GM21390 (cell line): ENCODE measurements around the gene FOXL3.

Experiments
- ATAC-seq: cut with Tn5 transposase; IDR thresholded peaks from one replicate; pipeline ENCODE4 v1.9.1; 2021; ENCODE audit not compliant: unreplicated experiment

FOXL3 gene

GRCh38 chr7:300546-301290 lies 10.7 kb downstream of the FOXL3 start:
- ATAC-seq, result no peak

DNA sequence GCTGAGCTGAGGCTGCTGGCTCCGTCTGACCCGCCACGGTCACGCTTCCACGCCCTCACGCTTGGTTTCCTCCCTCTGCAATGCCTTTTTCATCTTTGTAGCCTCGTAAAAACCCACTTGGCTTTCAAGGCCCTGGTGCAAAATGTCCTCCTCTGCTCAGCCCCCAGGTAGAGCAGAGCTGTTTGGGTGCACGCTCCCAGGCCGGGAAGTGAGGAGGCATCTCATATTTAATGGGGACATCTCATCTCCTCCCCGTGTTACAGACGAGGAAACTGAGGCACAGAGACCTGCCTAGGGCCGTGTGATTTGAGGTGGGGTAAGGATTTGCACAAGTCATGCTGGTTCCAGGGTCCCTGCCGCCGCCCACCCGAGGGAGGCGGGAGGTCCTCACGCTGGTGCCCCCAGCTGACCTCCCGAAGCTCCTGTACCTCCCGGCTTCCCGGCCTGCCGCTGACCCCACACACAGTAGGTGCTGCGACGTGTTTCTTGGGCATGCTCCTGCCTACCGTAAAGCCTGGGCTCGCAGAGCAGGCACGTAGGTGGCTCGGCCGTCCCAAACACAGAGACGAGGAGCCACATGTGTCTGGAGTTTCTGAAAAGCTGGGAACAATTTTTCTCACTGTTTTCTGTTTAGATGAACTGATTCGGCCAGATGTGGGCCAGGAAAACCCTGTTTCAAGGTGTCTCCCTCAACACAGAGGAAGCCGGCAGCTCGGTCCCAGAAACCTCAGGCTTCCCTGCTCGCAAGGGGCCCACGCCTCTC lies 11.5 kb downstream of the FOXL3 start:
- ATAC-seq, result no peak

GRCh38 chr7:302054-302992 lies 12.4 kb downstream of the FOXL3 start:
- ATAC-seq, result no peak

DNA sequence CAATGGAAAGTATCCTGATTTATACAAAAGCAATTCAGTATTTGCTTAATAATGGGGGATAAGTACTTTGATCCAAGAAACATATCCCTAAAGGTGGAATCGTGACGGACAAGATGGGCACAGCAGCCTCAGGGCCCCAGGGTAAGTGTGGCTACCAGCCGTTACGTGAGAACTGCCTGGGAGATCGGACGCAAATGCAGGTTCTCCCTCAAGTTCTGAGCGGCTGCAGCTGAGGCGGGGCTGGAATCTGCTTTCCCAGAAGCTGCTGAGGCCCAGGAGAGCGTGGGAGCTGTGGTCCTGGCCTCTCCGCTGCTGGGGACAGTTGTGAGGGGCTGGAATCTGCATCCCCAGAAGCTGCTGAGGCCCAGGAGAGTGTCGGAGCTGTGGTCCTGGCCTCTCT lies 13.5 kb downstream of the FOXL3 start:
- no peak for ATAC-seq

GRCh38 chr7:303884-304573 lies 14.1 kb downstream of the FOXL3 start:
- no peak for ATAC-seq

DNA sequence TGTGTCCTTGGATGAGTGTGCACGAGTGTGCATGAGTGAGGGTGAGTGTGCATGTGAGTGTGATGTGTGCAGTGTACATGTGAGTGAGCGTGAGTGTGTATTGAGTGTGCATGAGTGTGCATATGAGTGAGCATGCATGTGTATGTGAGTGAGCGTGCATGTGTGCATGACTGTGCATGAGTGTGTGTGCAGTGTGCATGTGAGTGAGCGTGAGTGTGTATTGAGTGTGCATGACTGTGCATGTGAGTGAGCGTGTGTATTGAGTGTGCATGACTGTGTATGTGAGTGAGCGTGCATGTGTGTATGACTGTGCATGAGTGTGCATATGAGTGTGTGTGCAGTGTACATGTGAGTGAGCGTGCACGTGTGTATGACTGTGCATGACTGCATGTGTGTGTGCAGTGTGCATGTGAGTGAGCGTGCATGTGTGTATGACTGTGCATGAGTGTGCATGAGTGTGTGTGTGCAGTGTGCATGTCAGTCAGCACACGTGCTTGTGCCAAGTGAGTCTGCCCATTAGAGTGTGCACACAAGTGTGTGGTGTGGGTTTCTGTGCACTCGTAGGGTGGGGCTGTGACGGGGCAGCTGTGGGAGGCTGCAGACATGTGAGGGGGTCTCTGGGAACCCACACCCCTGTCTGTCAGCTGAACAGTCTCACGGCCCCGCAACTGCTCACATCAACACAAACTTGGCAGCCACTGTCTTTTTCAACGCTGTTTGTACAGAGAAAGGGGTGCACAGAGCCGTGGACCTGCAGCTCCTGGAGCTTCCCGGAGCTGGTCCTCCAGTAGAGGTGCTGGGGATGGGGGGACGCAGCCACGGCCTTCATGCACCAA lies 14.8 kb downstream of the FOXL3 start:
- no peak for ATAC-seq

GRCh38 chr7:305410-306151 lies 15.6 kb downstream of the FOXL3 start:
- ATAC-seq, result no peak

GRCh38 chr7:307970-308369 lies 18.0 kb downstream of the FOXL3 start:
- ATAC-seq, result no peak

DNA sequence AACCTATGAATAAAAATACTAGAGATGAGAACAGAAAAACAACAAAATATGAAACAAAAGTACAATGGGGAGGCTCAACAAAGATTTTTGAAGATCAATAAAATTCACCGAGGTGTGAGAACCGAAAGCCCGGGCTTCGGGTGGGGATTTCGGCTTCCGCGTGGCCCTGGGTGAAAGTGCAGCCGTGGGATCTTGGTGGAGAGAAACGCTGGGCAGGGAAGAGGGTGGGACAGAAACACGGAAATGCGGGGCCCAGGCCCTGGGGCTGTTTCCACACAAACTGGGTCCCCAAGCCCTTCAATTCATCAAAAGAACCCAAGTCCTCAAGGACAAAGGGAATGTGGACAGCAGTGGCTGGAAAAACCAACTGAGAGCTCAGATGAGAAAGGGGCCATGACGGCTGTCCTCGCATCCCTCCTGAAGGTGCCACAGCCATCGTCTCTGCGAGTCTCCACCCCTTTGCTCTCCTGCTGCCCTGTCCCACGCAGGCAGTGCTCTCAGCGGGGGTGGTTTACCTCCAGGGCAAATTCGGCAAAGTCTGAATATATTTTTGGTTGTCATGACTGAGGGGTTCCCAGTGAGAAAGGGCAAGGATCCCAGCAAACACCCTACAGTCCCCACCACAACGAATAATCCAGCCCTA lies 19.7 kb downstream of the FOXL3 start:
- no peak for ATAC-seq

DNA sequence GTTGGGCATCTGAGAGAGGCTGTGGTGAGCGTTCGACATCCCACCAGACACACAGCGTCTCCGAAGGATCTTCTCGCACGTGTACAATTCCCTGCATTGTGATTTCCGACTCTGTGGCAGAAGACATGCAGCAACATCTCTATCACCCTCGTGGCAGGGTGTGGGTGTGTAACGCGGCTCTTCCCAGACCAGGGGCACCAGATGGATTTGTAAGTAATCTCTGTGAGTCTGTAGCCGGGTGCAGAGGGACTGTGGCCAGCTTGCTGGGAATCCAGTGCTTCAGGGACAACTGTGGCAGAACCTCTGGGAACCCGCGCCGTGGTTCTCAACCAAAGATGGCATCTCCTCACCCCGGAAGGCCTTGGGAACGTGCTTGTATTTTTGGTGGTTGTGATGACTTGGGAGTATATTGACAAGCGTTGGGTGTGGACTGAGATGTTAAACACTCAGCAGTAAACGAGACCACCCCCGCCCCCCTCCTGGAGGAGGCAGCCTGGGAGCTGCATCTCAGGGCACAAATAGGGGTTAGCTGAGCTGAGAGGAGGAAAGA lies 21.2 kb downstream of the FOXL3 start:
- no peak for ATAC-seq

GRCh38 chr7:311796-312195 lies 21.8 kb downstream of the FOXL3 start:
- ATAC-seq, result no peak

DNA sequence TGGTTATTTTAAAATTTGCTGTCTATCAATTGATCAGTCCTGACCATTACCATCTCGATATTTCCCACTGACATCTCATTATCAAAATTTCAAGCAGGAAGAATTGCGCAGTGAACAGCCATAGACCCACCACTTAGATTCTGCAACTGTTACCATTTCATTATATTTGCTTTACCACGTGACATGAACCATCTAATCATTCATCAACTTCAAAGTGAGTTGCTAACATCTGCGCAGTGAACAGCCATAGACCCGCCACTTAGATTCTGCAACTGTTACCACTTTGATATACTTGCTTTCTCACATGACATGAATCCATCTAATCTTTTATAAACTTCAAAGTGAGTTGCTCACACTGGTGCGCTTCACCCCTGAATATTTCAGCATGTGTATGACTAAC lies 22.5 kb downstream of the FOXL3 start:
- ATAC-seq, result no peak

- no peak for ATAC-seq
Observed at GRCh38 chr7:314853-315252, 24.9 kb downstream of the FOXL3 start.

DNA sequence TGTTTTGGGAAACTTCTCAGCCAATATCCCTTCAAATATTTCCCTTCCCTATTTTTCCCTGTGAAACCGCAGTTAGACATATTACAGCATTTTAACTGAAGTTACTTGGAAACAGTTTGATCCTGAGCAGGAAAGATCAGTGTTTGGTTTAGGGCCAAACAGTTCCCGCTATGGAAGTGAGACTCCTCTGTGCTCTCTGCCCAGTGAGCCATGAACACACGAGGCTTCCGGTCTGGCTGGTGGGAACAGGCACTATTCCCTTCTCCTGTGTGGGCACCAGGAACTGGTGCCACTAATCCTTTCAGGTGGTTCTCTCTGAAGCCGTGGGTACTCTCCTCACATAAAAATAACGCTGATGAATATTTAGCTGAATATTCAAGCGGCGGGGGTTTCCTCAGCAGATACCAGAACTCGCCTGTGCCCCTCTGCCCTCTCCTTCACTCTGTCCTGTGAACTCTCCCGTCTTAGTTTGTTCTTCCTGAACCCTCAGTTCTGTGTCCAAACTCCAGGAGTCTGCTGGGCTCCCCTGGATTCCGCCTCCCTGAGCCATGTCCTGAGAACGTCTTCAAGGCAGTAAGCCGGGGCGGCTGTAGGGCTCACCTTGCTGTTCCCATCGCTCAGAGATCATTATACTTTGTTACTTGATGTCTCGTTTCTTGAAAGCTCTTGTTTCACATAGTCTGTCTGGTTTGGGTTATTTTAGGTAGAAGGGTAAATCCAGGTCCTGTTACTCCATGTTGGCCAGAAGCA lies 25.7 kb downstream of the FOXL3 start:
- no peak for ATAC-seq

DNA sequence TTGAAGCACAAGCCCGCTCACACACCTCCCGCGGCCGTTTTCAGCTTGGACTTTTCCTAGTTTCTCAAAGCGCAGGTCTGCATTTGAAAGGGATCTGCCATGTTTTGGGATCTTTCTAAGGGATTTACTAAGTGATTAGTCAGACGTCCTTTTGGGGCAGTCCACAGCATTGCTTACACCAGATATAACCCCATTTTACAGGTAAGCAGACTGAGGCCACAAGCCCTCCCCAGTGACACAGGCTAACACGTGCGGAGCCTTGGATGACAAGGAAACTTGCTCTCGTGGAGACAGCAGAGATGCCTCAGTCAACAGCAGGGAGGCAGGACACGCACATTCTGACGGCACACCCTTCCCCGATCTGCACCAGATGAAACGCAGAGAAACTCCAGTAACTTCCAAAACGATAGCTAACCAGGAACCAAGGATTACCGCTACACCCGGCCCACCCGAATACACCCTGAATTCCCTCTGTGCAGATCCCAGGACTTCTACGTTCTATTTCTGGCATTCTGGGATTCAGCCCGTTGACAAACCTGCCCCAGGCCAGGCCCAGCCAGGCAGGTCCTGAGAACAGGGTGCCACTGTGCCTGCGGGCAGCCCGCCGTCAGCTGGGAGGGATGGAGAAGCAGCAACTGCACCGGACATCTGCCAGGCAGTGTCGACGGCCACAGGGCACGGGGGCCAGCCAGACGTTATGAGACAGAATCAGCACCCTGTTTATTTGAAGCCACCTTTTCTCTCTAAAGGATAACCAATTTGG lies 27.9 kb downstream of the FOXL3 start:
- no peak for ATAC-seq

GRCh38 chr7:318476-318875 lies 28.5 kb downstream of the FOXL3 start:
- no peak for ATAC-seq
